Neutrophil (primary cell): ENCODE data around the gene ICAM1.

ENCODE experiments used
- H3K27ac ChIP-seq: fragments of 200-600 bp; sonication (generic); 2 replicates; pipeline ENCODE4 v1.5.1; 2016; ENCODE audit warnings: mild to moderate bottlenecking, moderate library complexity
- H3K27me3 ChIP-seq: fragments of 200-600 bp; sonication (generic); 2 replicates; pipeline ENCODE4 v1.6.0; 2016; ENCODE audit warnings: mild to moderate bottlenecking
- H3K36me3 ChIP-seq: fragments of 200-600 bp; sonication (generic); 2 replicates; pipeline ENCODE4 v1.5.1; 2017
- H3K4me1 ChIP-seq, 2 experiments: fragments of 200-600 bp in 1 of 2; sonication (generic) in 1 of 2; 1 replicate in 1 of 2; 2 replicates in 1 of 2; pipeline versions ENCODE4 v1.5.1 to v1.6.1; 2013 to 2016; ENCODE audit warnings: low read depth in 1 of 2, low read length in 1 of 2, mild to moderate bottlenecking in 1 of 2, moderate library complexity in 1 of 2; ENCODE audit not compliant: control insufficient read depth in 1 of 2, insufficient read depth in 1 of 2
- H3K4me3 ChIP-seq, 2 experiments: fragments of 200-600 bp in 1 of 2; sonication (generic) in 1 of 2; 1 replicate in 1 of 2; 2 replicates in 1 of 2; pipeline ENCODE4 v1.5.1; 2013 to 2016; ENCODE audit warnings: low read depth in 1 of 2, low read length in 1 of 2, mild to moderate bottlenecking in 1 of 2, moderate library complexity in 1 of 2
- H3K9me3 ChIP-seq: fragments of 200-600 bp; sonication (generic); 2 replicates; pipeline ENCODE4 v1.5.1; 2016
- TF ChIP-seq, protein P1 (sequence below): fragments of 200-600 bp; sonication (generic); IDR thresholded peaks from 2 replicates; pipeline ENCODE4 v1.5.1; 2016; ENCODE audit warnings: antibody characterized with exemption

ICAM1 gene

DNA sequence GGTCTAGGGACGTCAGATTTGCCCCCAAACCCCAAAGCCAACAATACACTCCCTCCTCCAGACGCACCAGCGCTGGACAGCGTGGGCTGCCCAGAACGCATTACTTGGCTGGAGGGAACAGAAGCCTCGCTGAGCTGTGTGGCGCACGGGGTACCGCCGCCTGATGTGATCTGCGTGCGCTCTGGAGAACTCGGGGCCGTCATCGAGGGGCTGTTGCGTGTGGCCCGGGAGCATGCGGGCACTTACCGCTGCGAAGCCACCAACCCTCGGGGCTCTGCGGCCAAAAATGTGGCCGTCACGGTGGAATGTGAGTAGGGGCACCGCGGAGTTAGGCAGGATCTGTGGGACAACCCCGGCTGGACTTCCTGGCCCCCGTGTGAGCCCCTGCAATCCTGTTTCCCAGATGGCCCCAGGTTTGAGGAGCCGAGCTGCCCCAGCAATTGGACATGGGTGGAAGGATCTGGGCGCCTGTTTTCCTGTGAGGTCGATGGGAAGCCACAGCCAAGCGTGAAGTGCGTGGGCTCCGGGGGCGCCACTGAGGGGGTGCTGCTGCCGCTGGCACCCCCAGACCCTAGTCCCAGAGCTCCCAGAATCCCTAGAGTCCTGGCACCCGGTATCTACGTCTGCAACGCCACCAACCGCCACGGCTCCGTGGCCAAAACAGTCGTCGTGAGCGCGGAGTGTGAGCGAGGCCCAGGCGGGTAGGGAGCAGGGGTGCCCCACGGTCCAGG lies 22.9 kb downstream of the ICAM1 start:
- TF ChIP-seq, protein P1, sequence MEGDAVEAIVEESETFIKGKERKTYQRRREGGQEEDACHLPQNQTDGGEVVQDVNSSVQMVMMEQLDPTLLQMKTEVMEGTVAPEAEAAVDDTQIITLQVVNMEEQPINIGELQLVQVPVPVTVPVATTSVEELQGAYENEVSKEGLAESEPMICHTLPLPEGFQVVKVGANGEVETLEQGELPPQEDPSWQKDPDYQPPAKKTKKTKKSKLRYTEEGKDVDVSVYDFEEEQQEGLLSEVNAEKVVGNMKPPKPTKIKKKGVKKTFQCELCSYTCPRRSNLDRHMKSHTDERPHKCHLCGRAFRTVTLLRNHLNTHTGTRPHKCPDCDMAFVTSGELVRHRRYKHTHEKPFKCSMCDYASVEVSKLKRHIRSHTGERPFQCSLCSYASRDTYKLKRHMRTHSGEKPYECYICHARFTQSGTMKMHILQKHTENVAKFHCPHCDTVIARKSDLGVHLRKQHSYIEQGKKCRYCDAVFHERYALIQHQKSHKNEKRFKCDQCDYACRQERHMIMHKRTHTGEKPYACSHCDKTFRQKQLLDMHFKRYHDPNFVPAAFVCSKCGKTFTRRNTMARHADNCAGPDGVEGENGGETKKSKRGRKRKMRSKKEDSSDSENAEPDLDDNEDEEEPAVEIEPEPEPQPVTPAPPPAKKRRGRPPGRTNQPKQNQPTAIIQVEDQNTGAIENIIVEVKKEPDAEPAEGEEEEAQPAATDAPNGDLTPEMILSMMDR = no peak
- H3K9me3 ChIP-seq = peaks cover 5% of the 10 kb centered on the region
- H3K4me3 ChIP-seq = no peak overlapping the region
- peaks cover 100% of the 10 kb centered on the region for H3K27me3 ChIP-seq
- H3K4me1 ChIP-seq = peaks cover 57 to 69% of the 10 kb centered on the region in 2 experiments
- H3K36me3 ChIP-seq = no peaks in the 10 kb centered on the region
- no peak overlapping the region for H3K27ac ChIP-seq

DNA sequence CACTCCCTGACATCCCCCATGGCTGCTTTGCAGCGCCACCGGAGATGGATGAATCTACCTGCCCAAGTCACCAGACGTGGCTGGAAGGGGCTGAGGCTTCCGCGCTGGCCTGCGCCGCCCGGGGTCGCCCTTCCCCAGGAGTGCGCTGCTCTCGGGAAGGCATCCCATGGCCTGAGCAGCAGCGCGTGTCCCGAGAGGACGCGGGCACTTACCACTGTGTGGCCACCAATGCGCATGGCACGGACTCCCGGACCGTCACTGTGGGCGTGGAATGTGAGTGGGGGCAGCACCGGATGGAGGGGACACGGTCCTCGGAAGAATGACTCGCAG lies 23.4 kb downstream of the ICAM1 start:
- Histone ChIP-seq H3K36me3 (no peaks in the 10 kb centered on the region), H3K4me3 (no peak overlapping the region), H3K4me1 (peaks cover 52 to 64% of the 10 kb centered on the region in 2 experiments), H3K27me3 (peaks cover 100% of the 10 kb centered on the region), H3K9me3 (peaks cover 5% of the 10 kb centered on the region), H3K27ac (no peak overlapping the region)
- TF ChIP-seq, protein P1 = no peak

DNA sequence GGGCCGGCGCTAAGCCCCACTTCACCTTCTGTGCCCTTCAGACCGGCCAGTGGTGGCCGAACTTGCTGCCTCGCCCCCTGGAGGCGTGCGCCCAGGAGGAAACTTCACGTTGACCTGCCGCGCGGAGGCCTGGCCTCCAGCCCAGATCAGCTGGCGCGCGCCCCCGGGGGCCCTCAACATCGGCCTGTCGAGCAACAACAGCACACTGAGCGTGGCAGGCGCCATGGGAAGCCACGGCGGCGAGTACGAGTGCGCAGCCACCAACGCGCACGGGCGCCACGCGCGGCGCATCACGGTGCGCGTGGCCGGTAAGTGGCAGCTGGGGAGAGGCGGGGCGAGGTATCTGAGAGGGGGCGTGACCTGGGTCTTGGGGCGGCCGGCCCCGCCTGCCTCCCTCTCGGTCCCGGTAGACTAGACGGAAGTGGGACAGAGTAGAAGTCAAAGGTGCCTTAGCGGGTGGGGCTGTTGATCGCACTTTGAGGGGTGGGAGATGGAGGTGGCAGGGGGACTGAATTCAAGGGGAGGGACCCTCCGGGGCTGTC lies 24.5 kb downstream of the ICAM1 start:
- Histone ChIP-seq H3K27ac (peak overlapping the region; percentile 46), H3K27me3 (peaks cover 100% of the 10 kb centered on the region), H3K4me3 (peak overlapping the region; percentile 54 to 58), H3K9me3 (peaks cover 5% of the 10 kb centered on the region), H3K4me1 (peaks cover 51 to 64% of the 10 kb centered on the region in 2 experiments), H3K36me3 (no peaks in the 10 kb centered on the region)
- TF ChIP-seq, protein P1 = peak; percentile 46

DNA sequence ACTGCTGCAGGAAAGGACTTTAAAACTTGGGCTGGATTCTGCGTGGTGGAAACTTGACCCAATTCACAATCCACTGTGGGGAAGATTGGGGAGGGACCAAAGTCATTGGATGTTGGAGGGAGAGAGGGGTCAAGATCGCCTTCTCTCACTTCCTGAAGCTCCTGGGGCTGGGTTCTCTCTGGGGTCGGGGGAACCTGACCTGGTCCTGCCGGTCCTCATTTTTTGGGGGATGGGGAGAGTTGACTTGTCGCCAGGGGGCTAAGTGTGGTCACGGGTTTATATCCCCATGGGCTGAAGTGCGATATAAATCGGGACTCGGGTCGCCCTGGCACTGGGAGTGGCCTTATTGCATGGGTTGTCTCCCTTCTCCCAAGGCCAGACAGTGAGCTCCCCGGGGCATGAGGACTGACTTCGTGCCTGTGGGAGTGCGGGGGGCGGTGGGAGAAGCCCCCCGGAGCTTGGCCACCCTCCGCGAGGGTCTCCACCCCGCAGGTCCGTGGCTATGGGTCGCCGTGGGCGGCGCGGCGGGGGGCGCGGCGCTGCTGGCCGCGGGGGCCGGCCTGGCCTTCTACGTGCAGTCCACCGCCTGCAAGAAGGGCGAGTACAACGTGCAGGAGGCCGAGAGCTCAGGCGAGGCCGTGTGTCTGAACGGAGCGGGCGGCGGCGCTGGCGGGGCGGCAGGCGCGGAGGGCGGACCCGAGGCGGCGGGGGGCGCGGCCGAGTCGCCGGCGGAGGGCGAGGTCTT lies 25.1 kb downstream of the ICAM1 start:
- TF ChIP-seq, protein P1 = no peak
- Histone ChIP-seq H3K4me1 (peaks cover 44 to 61% of the 10 kb centered on the region in 2 experiments), H3K4me3 (peak overlapping the region; percentile 54 to 58), H3K9me3 (peaks cover 5% of the 10 kb centered on the region), H3K27me3 (peaks cover 93% of the 10 kb centered on the region), H3K27ac (peak overlapping the region; percentile 46), H3K36me3 (no peaks in the 10 kb centered on the region)

DNA sequence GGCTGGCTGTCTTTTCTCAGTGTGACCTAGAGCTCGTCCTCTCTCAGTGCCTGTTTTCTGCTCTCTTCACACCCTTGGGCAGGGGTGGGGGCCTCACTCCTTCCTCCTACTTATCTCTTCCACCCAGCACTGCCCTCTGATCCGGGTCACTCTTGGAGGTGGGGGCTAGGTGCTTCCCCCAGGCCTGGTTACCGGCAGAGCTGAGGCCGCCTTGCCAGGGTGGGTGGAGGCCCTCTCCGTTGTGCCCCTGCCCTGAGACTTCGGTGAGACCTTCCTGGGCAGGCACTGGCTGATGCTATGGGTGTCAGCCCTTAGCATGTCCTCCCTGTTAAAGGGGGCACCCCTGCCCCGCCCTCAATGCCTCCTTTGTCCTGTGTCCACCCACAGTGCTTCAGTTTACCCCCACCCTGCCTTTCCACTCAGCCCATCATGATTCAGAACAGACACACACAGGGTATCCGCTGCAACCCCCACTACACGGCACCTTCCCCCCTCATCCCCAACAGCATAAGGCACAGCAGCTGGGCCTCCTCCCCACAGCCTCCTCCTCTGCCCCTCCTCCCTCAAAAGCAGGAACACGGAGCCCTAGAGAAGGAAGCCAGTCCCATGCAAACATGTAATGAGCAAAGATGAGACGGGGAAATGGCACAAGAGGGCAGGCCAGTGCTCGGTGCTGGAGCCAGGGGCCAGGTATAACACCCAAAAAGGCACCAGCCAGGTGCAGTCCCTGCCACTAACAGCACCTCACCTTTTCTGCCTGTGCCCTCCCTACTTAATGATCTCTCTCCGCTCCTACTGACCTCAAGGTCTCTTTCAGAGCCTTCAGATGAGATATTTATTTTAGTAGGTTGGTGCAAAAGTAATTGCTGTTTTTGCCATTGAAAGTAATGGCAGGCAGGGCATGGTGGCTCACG lies 28.9 kb downstream of the ICAM1 start:
- H3K9me3 ChIP-seq = no peaks in the 10 kb centered on the region
- H3K27me3 ChIP-seq = peaks cover 56% of the 10 kb centered on the region
- peak overlapping the region; percentile 70 for H3K27ac ChIP-seq
- H3K36me3 ChIP-seq = no peaks in the 10 kb centered on the region
- peaks cover 21 to 30% of the 10 kb centered on the region in 2 experiments for H3K4me1 ChIP-seq
- no peak overlapping the region for H3K4me3 ChIP-seq
- TF ChIP-seq, protein P1 = no peak
